Regular cardiac myocyte (primary cell): ENCODE data around the gene UHRF1. TPM values are rescaled to one million over a fixed set of nuclear protein-coding genes. Genes with fewer than 3 reads are reported as not detected.

Experiments
- total RNA-seq: library from RNA; depleted of rRNA; stranded (reverse); fragments of >200 nt; gene quantifications from 2 replicates; pipeline ENCODE4 v1.2.3, GENCODE V29; 2014

Gene UHRF1
- 7.0 and 175 TPM in 2 replicates for total RNA-seq

GRCh38 chr19:4909156-4909896 is at the start of gene UHRF1:
UHRF1 (plus strand) TSS chr19:4909501; CDS start chr19:4910886, 1,385 bp downstream.

GRCh38 chr19:4867534-4868285 is 41.6 kb upstream of the UHRF1 start, which contains the start of gene PLIN3:
PLIN3 (minus strand) TSS chr19:4867667; CDS start chr19:4861394, 6,273 bp downstream.

GRCh38 chr19:4902796-4903195 is 6.5 kb upstream of the UHRF1 start, which contains the start of gene ARRDC5:
ARRDC5 (minus strand) TSS chr19:4902896; CDS start chr19:4902825, 71 bp downstream.

GRCh38 chr19:4968462-4969291 is 59.4 kb downstream of the UHRF1 start, which contains the start of gene KDM4B:
KDM4B (plus strand) TSS chr19:4969113; CDS start chr19:5032891, 63,778 bp downstream.

Other genes with a start within 250 kb of the UHRF1 start
- gene MYDGF, start 239.2 kb upstream of the UHRF1 start, total RNA-seq = 212 and 239 TPM in 2 replicates
- gene DPP9, start 185.7 kb upstream of the UHRF1 start, total RNA-seq = 23.4 and 51.2 TPM in 2 replicates
- 9.9 and 17.8 TPM in 2 replicates for gene FEM1A, start 117.8 kb upstream of the UHRF1 start, total RNA-seq
- gene TICAM1, start 77.8 kb upstream of the UHRF1 start, total RNA-seq = 1.9 and 2.3 TPM in 2 replicates
- gene PLIN3, start 41.8 kb upstream of the UHRF1 start, total RNA-seq = 254 and 430 TPM in 2 replicates
- under 0.01 TPM in 1 of 2 replicates, not detected in the other for gene ARRDC5, start 6.6 kb upstream of the UHRF1 start, total RNA-seq
- 16.1 and 18.4 TPM in 2 replicates for gene KDM4B, start 59.6 kb downstream of the UHRF1 start, total RNA-seq